ENCODE measurements around the gene HK3. TPM values are rescaled to one million over a fixed set of nuclear protein-coding genes. Genes with fewer than 3 reads are reported as not detected.

Gene HK3
- total RNA-seq, 6 experiments from 2014 or later = 2.3 to 21.1 (median 9.1) TPM

- H3K27ac ChIP-seq = no peak overlapping the region
- intact Hi-C loops (cut with DNase I) = no loop called here
- H3K4me1 ChIP-seq = no peaks in the 10 kb centered on the region
- no peaks in the 10 kb centered on the region for H3K27me3 ChIP-seq
- H3K4me3 ChIP-seq = no peak overlapping the region
- WGBS (ENCODE audit: insufficient coverage, low coverage, low lambda C conversion rate, missing lambda C conversion rate) = 52% methylated on average over 5 of the region's 8 CpGs
- ATAC-seq = no peak
- DNase-seq = no peak
- H3K36me3 ChIP-seq = no peaks in the 10 kb centered on the region
- TF ChIP-seq CTCF (IDR thresholded peaks at IDR 0.05) (no peak), POLR2A (IDR thresholded peaks at IDR 0.05) (no peak)
- H3K9me3 ChIP-seq = no peaks in the 10 kb centered on the region
Measured at GRCh38 chr5:176856746-176857145, 42.4 kb downstream of the HK3 start.

GRCh38 chr5:176855598-176855997 is 43.5 kb downstream of the HK3 start:
- WGBS (ENCODE audit: insufficient coverage, low coverage, low lambda C conversion rate, missing lambda C conversion rate) = 80% methylated on average over 1 of the region's 18 CpGs
- Histone ChIP-seq H3K27me3 (no peaks in the 10 kb centered on the region), H3K36me3 (no peaks in the 10 kb centered on the region), H3K4me1 (no peaks in the 10 kb centered on the region), H3K27ac (no peak overlapping the region), H3K4me3 (no peak overlapping the region), H3K9me3 (no peaks in the 10 kb centered on the region)
- DNase-seq = no peak
- intact Hi-C loops (cut with DNase I) = no loop called here
- ATAC-seq = no peak
- TF ChIP-seq POLR2A (IDR thresholded peaks at IDR 0.05) (no peak), CTCF (IDR thresholded peaks at IDR 0.05) (no peak)

- no peaks in the 10 kb centered on the region for H3K9me3 ChIP-seq
- H3K4me3 ChIP-seq = no peak overlapping the region
- intact Hi-C loops (cut with DNase I) = no loop called here
- no peak for TF ChIP-seq CTCF (IDR thresholded peaks at IDR 0.05)
- TF ChIP-seq POLR2A (IDR thresholded peaks at IDR 0.05) = no peak
- no peak for DNase-seq
- H3K27me3 ChIP-seq = no peaks in the 10 kb centered on the region
- 81% methylated on average over 5 of the region's 8 CpGs for WGBS (ENCODE audit: insufficient coverage, low coverage, low lambda C conversion rate, missing lambda C conversion rate)
- no peaks in the 10 kb centered on the region for H3K36me3 ChIP-seq
- ATAC-seq = no peak
- no peaks in the 10 kb centered on the region for H3K4me1 ChIP-seq
- no peak overlapping the region for H3K27ac ChIP-seq
Measured at GRCh38 chr5:176854164-176854563, 45.0 kb downstream of the HK3 start.

- intact Hi-C loops (cut with DNase I) = no loop called here
- H3K27ac ChIP-seq = no peak overlapping the region
- no peaks in the 10 kb centered on the region for H3K4me1 ChIP-seq
- no peaks in the 10 kb centered on the region for H3K9me3 ChIP-seq
- no peak overlapping the region for H3K4me3 ChIP-seq
- 67% methylated on average over 9 of the region's 20 CpGs for WGBS (ENCODE audit: insufficient coverage, low coverage, low lambda C conversion rate, missing lambda C conversion rate)
- no peaks in the 10 kb centered on the region for H3K27me3 ChIP-seq
- no peak for DNase-seq
- no peaks in the 10 kb centered on the region for H3K36me3 ChIP-seq
- TF ChIP-seq CTCF (IDR thresholded peaks at IDR 0.05) (no peak), POLR2A (IDR thresholded peaks at IDR 0.05) (no peak)
- no peak for ATAC-seq
Measured at GRCh38 chr5:176853151-176853778, 45.9 kb downstream of the HK3 start.

All from right lobe of liver (tissue), 6 donors.